Measurements from ENCODE around the gene SOX18.

SOX18 gene

DNA sequence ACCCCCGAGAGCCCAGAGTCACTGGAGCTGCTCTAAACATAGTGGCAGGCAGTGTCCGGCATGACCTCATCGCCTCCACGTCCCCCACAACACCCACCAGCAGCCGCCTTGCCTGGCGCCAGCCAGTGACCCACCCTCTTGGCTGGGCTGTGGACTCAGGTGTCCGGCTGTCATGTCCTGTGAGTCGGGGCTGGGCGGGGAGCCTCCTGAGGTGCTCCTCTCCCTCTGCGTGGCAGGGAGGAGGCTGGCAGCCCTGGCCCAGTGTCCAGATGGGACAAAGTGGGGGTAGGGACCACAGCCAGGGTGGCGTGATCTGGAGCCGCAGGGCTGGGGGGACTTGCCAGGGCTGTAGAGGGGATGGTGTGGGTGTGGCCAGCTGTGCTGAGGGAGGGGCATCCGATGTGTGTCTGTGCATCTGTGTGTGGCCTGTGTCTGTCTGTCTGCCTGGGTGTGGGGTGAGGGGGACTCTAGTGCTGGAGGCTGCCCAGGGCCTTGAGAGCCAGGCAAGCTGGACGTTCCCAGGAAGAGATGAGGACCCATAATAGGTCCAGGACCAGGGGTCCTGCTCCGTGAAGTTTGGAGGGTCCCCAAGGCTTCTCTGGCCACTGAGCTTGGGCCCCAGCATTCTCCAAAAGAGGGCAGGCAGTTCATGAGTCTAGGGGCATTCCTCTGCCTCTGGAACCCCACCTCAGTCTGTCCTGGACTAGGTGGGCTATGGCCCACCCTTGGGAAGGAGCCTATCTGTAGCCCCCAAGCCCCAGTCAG lies 2.3 kb upstream of the SOX18 start:
- DNase-seq (ENCODE audit: low spot score), result no peak

DNA sequence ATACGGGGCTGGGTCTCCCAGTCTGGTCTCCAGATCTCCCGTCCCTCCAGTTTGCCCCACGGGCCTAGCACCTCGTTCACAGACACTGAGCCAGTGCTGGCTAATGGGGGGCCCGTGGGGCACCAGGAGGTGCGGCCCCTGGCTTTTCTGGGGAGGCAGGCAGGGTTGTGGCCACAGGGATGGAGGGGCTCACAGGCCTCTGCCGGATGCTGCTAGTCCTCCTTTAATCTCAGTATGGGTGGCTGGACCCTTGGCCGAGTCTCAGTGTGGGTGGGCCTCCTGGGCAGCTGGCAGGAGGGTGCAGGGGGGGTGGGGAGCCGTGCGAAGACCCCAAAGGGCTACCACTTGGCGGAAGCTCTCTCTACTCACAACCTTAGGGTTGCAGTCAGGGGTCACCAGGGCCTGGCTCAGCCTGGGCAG lies 1.6 kb upstream of the SOX18 start:
- DNase-seq (ENCODE audit: low spot score), result no peak

DNA sequence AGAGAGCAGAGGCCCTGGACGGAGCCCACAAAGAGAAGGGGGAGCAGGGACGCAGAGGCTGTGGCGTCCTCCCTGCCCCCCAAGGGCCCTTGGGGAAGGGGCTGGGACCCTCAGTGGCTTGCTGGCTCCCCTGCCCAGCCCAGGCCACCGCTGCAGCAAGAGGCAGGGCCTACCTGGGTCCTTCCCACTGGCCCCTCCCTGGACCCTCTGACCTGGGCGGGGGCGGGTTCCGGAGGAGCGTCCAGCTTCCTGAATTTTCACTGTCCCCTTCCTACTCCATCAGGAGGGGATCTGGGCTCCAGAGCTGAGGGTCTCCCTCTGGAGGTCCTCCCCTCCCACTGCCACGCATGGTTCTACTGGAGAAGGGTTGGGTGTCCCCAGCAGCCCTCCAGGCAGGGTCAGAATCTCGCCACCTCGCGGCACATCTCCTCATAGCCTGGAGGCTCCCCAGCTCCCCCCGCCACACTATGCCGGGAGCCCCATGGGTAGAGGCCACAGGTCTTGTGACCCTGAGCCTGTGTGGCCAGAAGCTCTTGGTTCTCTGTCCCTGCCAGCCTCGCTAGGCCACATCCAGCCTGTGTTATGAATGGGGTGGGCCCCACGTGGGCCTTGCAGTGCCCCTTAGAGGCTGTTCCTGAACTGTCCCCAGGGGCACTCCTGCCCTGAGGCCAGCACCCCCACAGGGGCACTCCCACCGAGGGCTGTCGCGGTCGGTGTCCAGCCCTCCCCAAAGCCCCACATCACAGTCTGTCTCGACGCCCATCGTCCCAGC lies 1.0 kb upstream of the SOX18 start:
- no peak for DNase-seq (ENCODE audit: low spot score)

DNA sequence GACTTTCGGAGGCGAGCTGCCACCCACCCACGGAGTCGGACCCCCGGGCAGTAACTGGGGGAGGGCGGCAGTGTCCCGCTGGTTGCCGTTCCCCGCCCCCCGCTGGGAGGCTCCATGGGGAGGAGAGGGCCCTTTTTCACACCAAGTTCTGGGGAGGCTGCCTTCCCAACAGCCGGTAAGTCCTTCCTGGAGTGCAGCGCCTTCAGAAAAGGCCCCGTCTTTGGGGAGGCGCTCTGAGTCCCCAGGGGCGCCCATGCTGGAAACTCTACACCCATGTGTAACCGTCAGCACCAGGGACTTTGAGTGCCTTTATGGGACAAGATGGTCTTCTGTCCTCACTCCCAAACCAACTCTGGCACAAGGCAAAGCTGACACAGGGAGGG lies 430 bp upstream of the SOX18 start:
- DNase-seq (ENCODE audit: low spot score), result no peak

DNA sequence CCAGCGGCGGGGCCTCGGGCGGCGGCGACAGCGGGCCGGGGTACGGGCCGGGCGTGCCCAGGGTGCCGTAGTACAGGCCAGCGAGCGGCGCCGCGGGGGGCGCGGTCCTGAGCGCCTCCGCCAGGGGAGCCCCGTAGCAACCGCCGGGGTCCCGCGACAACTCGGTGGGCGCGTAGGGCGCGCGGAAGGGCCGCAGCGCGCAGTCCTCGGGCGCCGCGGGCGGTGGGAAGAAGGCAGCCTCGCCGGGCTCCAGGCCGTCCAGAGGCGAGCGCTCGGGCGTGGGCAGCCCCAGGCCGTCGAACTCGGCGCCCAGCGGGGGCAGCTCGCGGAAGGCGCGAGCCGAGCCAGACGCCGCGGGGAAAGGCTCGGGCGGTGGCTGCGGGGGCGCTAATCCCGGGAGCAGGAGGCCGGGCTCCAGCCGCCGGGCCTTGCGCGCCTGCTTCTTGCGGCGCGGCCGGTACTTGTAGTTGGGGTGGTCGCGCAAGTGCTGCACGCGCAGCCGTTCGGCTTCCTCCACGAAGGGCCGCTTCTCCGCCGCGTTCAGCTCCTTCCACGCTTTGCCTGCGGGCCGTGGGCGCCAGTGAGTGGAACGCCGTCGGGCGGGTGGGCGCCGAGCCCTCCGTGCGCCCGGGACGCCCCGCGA lies 916 bp downstream of the SOX18 start:
- DNase-seq (ENCODE audit: low spot score), result no peak

DNA sequence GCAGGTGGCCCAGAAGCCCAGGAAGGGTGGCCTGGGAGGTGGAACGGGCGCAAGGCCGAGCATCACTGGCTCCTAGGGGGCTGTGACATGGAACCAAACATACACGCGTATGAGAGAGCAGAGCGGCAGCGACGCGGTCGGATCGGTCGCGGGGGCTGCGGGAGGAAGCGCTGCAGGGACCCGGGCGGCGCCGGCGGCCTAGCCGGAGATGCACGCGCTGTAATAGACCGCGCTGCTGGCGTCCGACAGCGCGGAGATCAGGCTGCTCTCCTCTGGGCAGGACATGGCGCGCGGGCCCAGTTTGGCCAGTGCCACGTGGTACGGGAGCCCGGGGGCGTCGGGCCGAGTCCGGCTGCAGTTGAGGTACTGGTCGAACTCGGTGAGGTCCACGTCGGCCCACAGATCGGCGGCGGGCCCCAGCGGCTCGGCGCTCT lies 1.5 kb downstream of the SOX18 start:
- DNase-seq (ENCODE audit: low spot score), result no peak

DNA sequence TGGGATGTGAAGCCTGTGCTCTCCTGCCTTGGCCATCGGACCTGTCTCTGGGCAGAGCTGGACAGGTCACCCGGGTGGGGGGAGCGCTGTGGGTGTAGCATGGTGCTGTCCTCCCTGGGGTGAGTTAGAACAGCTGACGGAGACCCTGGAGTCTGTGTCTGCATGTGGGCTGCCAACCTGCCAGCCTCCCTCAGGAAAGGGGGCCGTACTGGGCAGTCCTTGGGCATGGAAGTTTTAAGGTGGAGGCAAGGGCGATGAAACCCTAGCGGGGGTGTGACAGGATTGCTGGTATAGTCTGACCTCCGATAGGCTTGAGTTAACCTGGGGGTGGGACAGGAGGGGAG lies 2.4 kb downstream of the SOX18 start:
- DNase-seq (ENCODE audit: low spot score), result no peak

DNA sequence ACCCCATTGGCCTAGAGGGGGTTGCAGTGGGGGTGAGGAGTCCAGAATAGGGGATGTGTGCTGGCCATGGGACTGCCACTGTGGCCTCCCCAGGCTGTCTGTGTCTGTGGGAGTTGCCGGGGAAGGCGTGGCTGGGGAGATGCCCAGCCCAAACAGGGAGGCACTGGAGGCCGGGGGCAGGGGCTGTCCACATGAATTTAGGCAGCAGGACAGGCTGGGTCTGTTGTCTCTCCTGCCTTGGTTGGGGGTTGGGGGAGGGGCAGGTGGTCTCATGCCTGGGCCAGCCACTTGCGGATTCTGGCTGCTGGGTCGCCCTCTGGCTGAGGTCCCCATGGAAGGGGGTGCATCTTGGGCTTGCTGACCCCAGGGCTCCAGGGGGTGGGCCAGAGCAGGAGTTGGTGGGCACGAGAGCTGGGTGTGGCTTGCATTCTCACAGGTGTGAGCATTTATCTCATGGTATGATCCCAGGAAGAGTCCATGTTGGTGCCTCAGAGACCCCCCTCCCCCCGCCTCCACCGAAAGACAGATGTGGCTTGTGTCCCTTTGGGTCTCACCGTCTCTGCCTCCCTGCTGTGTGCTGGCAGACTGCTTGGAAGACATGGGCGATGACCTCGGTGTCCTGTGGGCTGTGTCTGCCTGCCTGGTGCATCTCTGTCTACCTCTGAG lies 4.0 kb downstream of the SOX18 start:
- DNase-seq (ENCODE audit: low spot score), result no peak

DNA sequence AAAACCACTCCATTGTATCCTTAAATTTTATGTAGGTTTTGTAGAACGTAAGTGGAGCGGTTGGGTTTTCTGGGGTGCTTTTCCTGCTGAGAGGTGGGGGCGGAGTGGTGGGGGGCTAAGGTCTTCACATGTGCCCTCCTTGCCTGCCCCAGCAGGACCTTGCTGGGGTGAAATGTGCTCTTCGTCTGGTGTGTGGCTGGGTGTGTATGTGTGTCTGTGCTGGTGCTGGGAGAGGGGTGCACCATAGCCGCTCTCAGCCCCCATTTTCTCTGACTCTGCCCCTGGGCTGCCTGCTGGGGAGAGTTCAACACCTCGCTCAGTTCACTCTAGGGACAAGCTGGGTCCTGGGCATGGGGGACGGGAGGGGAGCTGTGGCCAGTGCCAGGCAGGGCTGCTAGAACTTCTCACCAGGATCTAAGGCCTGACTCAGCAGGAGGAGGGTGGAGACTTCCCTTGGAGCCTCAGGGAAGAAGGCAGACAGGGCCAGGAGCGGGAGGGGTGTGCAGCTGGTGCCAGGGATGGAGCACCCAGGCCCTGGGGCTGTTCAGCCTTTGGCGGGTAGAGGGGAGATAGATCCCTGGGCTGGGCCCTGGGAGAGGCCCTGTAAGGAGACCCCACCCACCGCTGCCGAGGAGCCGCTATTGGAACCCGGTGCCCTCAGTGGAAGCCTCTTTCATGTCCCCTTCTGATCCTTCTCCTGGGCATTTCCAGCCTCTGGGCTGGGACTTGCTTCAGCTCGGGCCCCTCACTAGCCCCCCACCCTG lies 4.8 kb downstream of the SOX18 start:
- no peak for DNase-seq (ENCODE audit: low spot score)

DNA sequence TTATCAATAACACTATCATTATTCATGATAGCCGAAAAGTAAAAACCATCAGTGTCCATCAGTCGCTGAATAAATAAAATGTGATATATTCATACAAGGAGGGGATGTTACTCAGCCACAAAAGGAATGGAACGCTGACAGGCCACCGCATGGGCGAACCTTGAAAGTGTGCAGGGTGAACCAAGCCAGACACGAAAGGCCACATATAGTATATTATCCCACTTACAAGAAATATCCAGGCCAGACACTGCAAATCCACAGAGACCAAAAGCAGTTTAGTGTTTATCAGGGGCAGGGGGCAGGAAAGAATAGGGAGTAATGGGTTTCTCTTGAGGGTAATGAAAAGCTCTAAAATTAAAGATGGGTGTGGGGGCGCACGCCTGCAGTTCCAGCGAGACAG lies 5.7 kb downstream of the SOX18 start:
- no peak for DNase-seq (ENCODE audit: low spot score)

DNA sequence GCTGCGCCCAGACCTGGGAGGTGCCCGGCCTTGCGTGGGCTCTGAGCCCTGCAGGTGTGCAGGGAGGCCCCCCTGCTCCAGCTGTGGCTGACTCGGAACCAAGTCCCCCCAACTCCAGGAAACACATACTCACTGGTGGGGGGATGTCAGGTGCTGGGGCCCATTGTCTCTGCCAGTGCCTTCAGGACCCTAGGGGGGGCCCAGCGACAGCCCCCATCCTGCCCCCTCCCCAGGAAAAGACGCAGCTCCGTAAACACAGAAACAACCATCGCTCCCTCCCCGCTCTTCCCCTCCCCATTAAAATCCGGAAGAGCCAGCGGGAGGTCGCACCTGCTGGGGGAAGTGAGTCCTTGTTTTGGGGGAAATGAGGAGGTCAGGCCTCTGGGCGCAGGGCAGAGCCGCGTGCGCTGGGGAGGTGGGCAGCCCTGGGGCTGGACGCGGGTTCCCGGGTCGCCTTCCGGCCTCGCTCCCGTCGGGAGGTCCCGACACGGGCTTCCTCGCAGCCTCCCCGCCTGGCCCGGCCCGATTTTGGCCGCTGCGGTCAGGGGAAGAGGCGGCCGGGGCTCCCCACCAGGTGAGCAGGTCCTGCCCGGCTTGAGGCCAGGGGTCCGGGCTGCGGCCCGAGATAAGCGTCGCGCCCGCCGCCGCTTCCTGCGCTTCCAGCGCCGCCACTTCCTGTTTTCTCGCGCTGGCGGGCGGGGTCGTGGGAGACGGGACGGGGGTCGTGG lies 7.2 kb downstream of the SOX18 start:
- DNase-seq (ENCODE audit: low spot score), result no peak

DNA sequence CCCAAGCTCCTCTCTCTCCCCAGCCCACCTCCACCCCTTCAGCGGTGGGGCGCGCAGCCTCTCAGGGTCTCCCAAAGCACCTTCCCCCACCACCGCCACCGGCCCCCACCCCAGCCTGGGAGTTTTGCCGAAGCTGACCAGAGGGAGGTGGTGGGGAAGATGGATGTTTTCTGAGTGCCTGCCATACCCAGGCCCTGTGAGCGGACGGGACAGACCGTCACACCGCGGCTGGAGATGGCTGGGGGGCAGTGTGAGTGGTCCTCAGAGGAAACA lies 7.7 kb downstream of the SOX18 start:
- DNase-seq (ENCODE audit: low spot score), result no peak

DNA sequence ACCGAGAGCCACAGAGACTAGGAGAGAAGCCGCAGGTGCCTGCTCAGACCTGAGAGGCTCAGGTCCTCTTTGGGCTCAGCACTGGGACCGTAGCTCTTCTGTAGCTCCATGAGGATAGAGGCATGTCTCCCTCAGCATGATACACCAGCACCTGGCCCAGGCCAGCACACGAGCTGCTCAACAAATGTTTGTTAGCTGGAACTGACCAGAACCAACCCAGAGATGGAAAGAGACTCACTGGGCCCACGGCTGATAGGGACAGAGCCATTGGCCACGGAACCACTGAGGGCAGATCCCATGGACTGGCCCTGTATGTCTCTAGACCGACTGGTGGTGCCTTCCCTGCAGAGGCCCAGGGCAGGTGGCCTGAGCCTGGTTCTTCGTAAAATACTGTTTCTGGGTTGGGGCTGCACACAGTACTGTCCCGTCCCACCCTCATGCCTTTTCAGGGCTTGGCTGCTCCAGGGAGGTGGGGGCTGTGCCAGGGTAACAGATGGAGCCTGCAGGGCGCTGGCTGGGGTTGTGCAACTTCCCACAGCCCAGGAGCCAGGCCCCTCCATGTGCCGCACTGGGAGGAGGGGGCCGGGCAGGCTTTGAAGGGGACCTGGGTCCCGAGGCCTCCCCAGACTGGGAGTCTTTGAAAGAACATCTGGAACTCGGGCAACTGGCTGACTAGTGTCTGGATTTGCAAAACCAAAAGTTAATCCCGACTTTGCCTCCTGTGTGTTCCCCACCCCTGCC lies 8.2 kb downstream of the SOX18 start:
- DNase-seq (ENCODE audit: low spot score), result no peak

DNA sequence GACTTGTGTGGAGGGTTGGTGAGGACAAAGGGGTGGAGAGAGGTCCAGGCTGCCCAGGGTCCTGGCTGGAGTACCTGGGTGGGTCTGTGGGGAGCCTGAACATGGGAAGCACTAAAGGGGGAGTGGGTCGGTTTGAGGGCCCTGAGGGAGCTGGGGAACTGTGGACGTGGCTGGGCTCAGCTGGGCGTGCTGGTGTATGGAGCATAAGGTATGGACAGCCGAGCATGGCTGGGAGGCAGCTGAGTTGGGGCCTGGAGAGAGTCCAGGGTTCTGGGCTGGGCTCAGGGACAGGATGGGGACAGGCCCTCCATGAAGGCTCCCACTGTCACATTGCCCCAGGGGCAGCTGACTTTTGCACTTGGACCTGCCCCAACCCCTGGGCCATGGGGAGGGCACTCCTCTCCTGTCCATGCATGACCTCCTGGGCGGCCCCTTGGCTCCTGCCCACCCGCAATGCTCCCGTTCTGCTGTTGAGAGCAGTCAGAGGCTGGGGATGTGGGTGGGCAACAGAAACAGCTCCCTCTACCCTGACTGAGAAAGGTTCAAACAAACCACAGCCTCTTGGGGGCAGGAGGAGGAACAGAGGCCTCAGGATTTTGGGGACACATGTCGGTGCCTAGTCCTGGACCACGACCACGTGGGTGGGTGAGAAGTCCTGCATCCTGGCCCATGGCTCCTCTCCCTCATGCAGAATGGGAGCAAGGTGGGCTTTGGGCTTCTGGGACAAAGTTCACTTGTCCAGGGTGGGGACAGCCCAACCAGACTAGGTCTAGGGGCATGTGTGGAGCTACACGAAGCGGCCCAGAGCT lies 9.0 kb downstream of the SOX18 start:
- DNase-seq (ENCODE audit: low spot score), result no peak

DNA sequence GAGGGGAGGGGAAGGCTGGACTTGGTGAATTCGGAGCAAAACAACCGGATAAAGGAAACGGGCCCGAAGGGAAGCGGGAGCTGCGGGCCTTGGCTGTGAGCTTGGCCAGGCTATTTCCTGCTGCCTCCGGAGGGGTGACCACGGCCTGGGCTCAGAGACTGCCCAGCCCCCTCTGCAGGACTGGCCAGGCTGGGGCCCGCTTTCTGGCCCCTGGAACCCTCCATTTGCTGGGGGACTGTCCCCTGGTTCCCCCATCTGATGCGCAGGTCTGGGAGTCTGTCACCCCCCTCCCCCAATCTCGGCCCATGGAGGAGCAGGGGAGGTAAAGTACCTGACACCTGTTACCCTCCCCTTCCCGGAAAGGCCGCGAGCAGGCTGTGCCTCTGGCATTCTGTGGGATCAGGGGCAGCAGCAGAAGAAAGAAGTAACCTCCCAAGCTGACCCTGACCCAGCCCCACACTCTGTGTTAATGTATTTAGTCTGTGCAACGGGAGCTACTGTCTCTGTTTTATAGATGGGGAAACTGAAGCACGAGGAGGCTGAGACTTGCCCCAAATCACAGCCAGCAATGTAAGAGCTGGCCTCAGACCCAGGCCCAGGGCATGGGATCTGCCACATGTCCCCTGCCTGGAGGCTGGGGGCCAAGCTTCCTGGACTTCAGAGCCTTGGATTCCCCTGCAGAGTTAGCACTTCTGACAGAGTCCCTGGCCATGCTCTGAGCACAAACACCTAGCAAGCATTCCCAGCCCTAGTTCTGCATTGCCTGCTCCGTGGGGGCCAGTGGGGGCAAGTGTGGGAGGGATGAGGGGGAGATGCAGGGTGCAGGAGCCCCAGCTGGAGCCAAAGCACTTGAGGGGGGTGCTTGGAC lies 9.9 kb downstream of the SOX18 start:
- no peak for DNase-seq (ENCODE audit: low spot score)

DNA sequence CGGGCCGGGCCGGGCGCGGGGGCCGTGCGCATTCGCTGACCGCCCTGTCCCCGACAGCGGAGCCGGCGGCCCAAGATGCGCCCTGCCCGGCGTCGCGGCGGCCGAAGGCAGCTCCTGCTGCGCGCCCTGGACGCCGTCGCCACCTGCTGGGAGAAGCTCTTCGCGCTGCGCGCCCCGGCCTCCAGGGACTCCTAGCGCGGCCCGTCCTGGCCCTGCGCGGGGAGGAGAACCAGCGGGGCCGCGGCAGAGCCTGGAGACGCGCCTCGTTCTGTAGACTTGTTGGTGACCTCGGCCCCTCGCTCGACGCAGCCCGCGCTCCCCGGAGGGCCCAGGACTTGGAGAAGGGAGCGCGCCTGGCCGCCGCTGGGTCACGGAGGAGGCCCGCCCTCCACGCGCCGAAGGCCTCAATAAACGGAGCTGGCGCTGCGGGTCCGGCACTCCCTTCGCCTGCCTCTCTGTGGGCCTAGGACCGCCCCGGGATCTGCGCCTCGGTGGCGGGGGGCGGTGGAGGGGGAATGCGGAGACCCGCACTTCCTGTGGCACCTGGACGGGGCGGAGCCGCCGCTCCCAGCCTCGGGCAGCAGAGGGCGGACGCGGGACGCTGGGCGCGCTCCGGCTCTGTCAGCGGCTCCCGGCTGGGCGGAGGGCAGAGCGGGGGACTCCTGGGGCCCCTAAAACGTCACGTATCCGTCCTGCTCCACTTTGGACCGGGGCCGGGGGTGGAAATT lies 10.7 kb downstream of the SOX18 start:
- peak; percentile 89 for DNase-seq (ENCODE audit: low spot score)

DNA sequence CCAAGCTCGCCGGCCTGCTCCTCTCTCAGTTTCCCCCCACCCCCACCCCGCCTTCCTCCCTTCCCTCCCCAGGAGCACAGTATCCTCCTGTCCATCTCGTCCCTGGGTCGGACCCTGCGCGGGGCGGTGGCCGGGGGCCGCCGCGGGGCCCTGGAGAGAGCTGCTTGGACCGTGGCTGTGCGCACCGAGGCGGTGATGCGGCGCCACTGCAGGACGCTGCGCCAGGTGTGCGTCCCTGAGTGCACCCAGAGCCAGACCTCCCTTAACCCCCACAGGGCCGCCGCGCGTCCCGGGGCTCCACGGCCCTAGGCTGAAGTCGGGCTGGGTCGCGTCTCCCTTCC lies 11.2 kb downstream of the SOX18 start:
- DNase-seq (ENCODE audit: low spot score), result peak; percentile 61

DNA sequence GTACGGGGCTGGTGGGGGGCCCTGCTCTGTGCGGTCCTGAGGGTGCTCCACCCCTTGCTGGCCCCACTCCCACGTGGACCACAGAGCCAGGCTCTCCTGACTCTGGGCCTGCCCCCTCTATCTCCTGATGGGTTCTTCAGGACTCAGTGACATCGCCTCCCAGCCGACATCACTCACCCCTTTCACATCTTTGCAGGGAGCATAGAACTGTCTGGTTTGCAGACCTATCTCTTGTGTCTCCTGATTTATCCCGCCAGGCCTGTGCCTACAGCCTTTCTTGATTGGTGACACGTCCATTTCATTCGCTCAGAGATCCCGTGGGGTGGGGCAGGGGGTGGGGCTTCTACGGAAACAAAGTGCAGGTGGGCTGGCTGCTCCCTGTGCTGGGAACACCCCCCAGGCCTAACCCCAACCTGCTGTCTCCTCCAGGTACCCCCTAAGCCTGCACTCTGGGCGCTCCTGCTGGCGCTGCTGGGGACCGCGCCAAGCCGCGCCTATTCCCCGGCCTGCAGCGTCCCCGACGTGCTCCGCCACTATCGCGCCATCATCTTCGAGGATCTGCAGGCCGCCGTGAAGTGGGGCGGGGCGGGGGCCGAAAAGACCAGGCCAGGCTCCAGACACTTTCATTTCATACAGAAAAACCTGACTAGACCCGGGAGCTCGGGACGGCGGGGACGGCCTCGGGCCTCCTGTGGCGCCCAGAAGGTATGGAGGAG lies 11.8 kb downstream of the SOX18 start:
- peak; percentile 47 for DNase-seq (ENCODE audit: low spot score)
